SHP77 (cell line): ENCODE data around the gene CCNI.
"Not testable (repeated sequence)": the region's sequence is repeated elsewhere in the genome, so short reads cannot be mapped to it uniquely, and the experiment has no call there.

Experiments used
- DNase-seq, 2 experiments: peaks; one replicate each; lab custom pipeline; 2025; lab: John Stamatoyannopoulos, UW

The CCNI gene

DNA sequence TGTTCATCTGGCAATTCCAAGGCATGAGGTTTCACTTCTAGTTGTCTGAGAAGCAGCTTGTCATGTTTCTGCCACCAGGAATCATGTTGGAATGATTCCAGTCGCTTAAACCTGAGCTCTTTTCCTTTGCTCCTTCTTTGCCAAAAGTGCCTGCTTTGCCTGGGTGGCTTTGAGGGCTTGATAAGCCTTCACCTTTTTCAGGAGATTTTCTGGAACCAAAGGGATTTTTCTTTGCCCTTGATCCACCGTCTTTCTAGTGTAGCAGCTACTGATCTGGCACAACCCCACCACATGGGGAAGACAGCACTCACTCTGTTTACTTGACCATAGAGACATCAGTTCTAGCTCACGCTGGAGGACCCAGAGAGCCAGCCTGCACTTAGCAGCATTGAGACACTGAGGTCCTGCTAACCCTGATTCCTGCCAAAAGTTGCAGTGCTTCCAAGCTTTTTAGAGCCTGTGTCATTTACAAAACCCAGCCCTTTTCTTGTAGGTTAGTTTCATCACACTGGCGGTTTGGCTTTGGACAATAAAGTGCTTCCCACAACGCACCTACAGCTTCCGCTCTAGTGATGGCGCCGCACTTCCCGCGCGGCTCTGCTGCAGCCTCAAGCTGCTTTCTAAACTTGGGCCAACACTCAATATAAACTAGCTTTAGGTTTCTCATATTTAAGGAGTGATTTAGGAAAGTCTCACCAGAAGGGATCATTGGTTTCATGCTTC is 7.3 kb upstream of the CCNI start:
- DNase-seq, result no peak

- not testable (repeated sequence) for DNase-seq
These were observed 5.0 kb upstream of the CCNI start for GRCh38 chr4:77080806-77081205.

- DNase-seq, result no peak
These were observed 3.5 kb upstream of the CCNI start for GRCh38 chr4:77079281-77079680.

DNA sequence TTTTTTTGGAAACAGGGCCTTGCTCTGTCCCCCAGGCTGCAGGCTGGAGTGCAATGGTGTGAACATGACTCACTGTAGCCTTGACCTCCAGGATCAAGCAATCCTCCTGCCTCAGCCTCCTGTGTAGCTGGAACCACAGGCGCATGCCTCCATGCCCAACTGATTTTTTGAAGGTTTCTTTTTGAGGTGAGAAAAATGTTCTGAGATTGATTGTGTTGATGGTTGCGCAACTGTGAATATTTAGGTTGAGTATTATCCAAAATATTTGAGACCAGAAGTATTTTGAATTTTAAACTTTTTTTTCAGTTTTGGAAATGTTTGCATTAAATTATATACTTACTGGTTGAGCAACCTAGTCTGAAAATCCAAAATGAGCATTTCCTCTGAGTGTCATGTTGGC is 2.6 kb upstream of the CCNI start:
- no peak for DNase-seq

- DNase-seq, result no peak
These were observed 1.3 kb upstream of the CCNI start for GRCh38 chr4:77076889-77077635.

DNA sequence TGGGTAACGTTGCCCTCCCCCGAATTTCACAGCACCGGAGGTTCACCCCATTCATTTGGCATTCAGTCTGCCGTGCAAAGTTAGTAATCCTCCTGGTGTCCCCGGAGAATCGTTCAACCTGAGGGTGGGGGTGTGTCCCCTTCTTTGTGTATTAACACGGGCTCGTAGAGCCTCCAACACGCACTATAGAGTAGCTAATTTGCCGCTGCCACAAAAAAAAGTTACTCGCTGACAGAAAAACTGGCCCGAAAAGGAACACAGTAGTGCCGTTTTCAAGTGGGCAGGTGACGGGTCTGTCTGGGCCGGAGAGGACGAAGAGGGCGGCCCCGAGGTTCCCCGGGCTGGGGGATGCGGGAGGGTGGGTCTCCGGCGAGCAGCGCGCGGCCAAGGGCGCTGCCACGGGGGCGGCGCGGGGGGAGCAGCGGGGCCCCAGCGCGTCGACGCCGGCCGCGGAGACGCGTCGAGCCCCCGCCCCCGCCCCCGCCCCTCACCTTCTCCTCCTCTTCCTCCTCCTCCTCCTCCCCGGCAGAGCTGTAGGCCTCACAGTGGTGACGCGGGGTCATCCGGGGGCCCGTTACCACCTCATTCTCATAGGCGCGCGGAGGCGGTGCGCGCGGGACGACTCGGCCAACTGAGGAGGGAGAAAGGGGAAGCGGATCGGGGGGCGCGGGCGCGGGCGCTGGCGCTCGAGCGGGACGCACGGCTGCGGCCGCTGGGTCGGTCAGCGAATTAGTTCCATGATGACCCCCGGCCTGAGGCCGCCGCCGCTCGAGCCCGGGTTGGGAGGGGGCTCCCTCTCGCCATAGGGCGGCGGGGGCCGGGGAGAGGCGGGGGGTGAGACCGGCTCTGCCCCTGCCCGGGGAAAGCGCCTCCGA is 571 bp downstream of the CCNI start:
- peak in 1 of 2 experiments; percentile 27 for DNase-seq

DNA sequence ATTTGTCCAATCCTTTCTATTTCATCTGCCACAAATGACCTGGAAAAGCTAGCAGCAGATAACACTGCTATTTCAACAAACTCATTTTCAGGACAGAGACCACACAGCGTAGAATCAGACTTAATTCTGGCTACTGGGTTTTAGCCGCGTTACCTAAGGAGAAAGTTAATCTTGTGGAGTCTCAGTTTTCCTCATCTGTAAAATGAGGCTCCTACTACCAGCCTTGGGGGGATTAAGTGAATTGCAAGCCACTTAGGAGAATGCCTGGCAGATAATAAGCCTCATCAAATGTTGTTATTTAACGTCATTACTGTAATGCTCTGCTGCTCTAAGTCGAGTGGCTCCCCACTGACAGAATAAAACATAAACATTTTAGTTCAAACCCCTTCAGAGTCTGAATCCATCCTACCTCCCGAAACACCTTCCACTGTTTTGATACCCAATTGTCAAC is 1.4 kb downstream of the CCNI start:
- DNase-seq, result no peak

DNA sequence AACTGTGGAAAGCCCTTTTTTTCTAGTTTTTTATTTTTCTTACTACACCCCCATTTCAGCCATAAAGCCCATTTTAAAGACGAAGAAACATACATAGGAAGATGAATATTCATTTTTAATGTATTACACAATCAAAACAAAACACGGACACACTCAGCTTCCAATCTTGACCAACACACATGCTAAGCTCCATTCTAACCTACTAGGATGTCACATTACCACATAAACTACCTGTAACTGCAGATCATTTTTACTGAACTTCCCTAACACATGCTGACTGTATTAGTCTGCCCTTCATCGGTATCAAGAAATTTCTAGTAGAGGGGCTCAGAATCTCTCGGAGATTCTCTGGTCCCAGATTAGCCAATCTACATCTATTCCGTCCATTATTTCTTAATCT is 1.8 kb downstream of the CCNI start:
- DNase-seq, result no peak

DNA sequence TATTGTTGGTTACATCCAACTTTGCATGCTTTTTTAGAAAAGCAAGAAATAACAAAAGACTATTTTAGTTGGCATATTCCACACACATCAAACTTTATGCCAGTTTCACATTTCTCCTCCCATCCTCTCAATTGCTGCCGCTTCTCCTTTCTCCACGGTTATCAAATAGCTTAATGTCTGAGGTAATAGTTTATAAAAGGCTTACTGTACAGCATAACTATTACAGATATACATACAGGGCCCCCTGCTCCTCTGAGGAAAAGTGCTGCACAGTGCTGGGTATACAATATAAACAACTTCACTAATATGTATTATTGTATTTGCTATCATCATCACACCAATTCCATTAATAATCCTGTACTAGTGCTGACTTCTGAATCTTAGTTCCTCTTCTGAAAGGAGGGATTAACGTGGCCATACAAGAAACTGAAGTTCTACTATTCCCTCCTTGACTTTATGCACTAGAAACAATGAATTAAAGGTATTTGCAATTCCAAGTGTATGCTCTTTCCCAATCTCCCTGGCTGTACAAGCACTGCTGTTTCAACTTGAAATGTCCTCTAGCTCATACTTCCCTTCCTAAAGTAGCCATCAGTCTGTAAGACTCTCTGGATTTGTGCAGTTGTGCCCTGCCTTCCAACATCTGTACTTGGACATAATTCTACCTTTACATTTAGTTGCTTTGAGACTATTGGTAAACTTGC is 2.5 kb downstream of the CCNI start:
- no peak for DNase-seq

- no peak for DNase-seq
These were observed 3.5 kb downstream of the CCNI start for GRCh38 chr4:77072195-77072753.

- not testable (repeated sequence) for DNase-seq
These were observed 6.3 kb downstream of the CCNI start for GRCh38 chr4:77069514-77069913.

DNA sequence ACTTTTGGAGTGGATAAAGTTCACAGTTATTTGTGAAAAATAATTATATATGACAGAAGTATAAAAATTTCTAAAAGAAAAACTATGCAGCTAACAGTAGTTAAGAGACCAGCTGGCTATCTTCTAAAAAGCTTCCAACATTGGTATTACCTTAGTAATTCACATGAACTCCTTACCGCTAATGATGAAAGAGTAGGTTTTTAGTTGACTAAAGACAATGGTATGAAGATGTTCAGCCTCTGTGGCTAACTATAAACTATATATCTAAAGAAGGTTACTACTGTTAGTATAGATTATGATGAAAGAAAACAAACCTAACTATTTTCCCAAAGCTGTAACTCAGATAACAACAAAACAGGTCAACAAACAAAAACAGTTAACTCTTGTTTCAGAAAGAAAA is 10.4 kb downstream of the CCNI start:
- DNase-seq, result no peak

DNA sequence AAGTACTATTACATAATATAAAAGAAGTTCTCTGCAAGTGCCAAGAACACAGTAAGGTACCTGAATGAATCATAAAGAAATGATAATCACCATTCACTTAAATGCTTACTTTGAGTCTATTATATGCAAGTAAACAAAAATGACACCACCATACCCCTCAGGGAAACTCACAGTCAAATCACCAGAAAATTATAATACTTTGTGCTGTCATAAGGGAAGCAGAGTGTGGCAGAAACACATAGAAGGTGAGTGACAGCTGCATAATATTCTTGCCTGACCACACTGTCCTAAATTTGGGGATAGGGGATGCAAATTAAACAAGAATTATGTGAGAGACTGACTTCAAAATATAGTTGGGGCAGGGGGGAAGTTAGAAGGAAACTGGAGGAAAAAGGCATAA is 12.9 kb downstream of the CCNI start:
- DNase-seq, result no peak

GRCh38 chr4:77052352-77052751 is 23.4 kb downstream of the CCNI start:
- peak in 1 of 2 experiments; percentile 12 for DNase-seq

DNA sequence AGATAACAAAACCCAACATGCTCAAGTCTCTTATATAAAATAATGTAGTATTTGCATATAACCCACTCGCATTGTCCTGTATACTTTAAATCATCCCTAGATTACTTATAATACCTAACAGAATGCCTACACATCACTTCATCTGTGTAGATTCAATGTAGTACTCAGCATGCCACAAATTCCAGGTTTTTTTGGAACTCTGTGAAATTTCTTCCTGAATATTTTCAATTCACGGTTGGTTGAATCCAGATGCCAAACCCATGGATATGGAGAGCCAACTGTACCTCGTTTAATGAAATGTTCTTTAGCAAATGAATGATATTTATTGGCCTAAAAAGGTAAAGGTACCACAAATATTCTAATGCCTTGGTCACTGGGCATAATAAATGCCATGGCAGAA is 24.8 kb downstream of the CCNI start:
- no peak for DNase-seq

DNA sequence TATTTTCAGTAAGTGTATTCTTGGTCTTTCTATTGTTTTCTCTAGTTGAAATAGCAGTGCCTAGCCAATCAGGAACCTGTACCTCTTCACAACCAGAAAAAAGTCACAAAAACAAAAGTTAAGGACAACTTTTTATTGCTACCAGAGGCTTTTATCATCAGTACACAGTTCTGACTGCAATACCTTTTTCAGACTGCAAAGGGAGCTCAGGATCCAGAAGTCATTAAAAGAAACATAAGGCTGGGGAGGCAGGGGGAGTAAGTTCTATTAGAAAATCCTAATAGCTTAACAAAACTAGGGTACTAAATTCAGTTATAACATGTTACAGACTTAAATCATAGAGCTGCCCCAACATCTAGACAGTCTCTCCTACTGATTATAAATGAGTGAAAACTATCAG is 28.8 kb downstream of the CCNI start:
- DNase-seq, result no peak

- DNase-seq, result no peak
These were observed 30.3 kb downstream of the CCNI start for GRCh38 chr4:77045490-77045889.

GRCh38 chr4:77044461-77045150 is 31.2 kb downstream of the CCNI start:
- peak; percentile 5 to 12 for DNase-seq

GRCh38 chr4:77043507-77044136 is 32.2 kb downstream of the CCNI start:
- DNase-seq, result no peak
